ENCODE measurements around the gene ATP5IF1.

- TF ChIP-seq YY1 (IDR thresholded peaks at IDR 0.05; ENCODE audit: extremely low read depth, insufficient replicate concordance, low read depth, low read length) = no peak
- TF ChIP-seq CTCF (IDR thresholded peaks at IDR 0.05 in 2 of 3, conservative IDR thresholded peaks at IDR 0.05 in 1 of 3; ENCODE audit: borderline replicate concordance in 1 of 3, insufficient read depth in 1 of 3, low read depth in 2 of 3, low read length in 2 of 3) = no peak
- no peak for TF ChIP-seq POLR2A (IDR thresholded peaks at IDR 0.05; ENCODE audit: borderline replicate concordance, extremely low read depth, insufficient read depth, insufficient read length)
- no peak for TF ChIP-seq TCF7L2 (IDR thresholded peaks at IDR 0.05; ENCODE audit: borderline replicate concordance, extremely low read depth, insufficient read depth, insufficient read length)
- no peak for TF ChIP-seq SP1 (IDR thresholded peaks at IDR 0.05; ENCODE audit: low read depth)
- TF ChIP-seq RAD21 (IDR thresholded peaks at IDR 0.05; ENCODE audit: low read depth) = no peak
Observed at GRCh38 chr1:28195780-28196179, 40.1 kb upstream of the ATP5IF1 start.
